Lung (tissue), 12 donors: ENCODE measurements around the gene CHN1. TPM values are rescaled to one million over a fixed set of nuclear protein-coding genes. Genes with fewer than 3 reads are reported as not detected.
A peak's percentile ranks its signal among the peaks of the same experiment; 100 is the strongest.

Experiments
- ATAC-seq: fragments of 200-7000 bp; cut with Tn5 transposase; one replicate; pipeline ENCODE4 v1.9.1; 2020; ENCODE audit warnings: moderate number of reproducible peaks; ENCODE audit not compliant: insufficient read depth, low FRiP score
- DNase-seq, 3 donors: peaks; one replicate each; pipeline ENCODE4 v3.0.0-alpha.2; 2013 to 2017
- H3K27ac ChIP-seq, 2 donors: one replicate each; pipeline ENCODE4 v1.5.1; 2013; ENCODE audit warnings: mild to moderate bottlenecking in 2 of 2, moderate library complexity in 2 of 2, control low read depth in 1 of 2, inconsistent platforms in 1 of 2, low read depth in 1 of 2, low read length in 1 of 2
- H3K27me3 ChIP-seq, 3 donors: one replicate each; pipeline ENCODE4 v1.5.1; 2013; ENCODE audit warnings: low read length in 2 of 3; ENCODE audit not compliant: control insufficient read depth in 3 of 3, insufficient read depth in 3 of 3
- H3K36me3 ChIP-seq, 4 donors: one replicate each; pipeline ENCODE4 v1.5.1; 2013; ENCODE audit warnings: low read length in 4 of 4, mild to moderate bottlenecking in 1 of 4, moderate library complexity in 1 of 4; ENCODE audit not compliant: control insufficient read depth in 4 of 4, insufficient read depth in 4 of 4
- H3K4me1 ChIP-seq, 5 donors: one replicate each; pipeline ENCODE4 v1.5.1; 2013; ENCODE audit warnings: low read length in 5 of 5, mild to moderate bottlenecking in 2 of 5, moderate library complexity in 1 of 5; ENCODE audit not compliant: control insufficient read depth in 5 of 5, insufficient read depth in 5 of 5
- H3K4me3 ChIP-seq: one replicate; pipeline ENCODE4 v1.5.1; 2013; ENCODE audit warnings: mild to moderate bottlenecking, control low read depth, moderate library complexity
- H3K9ac ChIP-seq, 2 donors: one replicate each; pipeline ENCODE4 v1.5.1; 2013; ENCODE audit warnings: low read length in 2 of 2, control low read depth in 1 of 2; ENCODE audit not compliant: insufficient read depth in 1 of 2
- H3K9me3 ChIP-seq, 4 donors: one replicate each; pipeline ENCODE4 v1.5.1; 2013; ENCODE audit warnings: low read length in 3 of 4, mild to moderate bottlenecking in 1 of 4, moderate library complexity in 1 of 4; ENCODE audit not compliant: control insufficient read depth in 4 of 4, insufficient read depth in 3 of 4
- CTCF ChIP-seq: IDR thresholded peaks from 2 replicates; pipeline ENCODE4 v1.5.1; 2012; ENCODE audit warnings: mild to moderate bottlenecking; ENCODE audit errors: control extremely low read depth, extremely low read depth
- WGBS, 2 donors: extraction: QIAGEN DNeasy Blood & Tissue Kit; methylation state at CpG; one replicate each; pipeline ENCODE4 v1.1.7; 2013; 5-methylcytosine and 5-hydroxymethylcytosine counted together
- polyA plus RNA-seq, 2 donors: library from polyadenylated mRNA; stranded (reverse); fragments of 200-250 nt; gene quantifications; one replicate each; pipeline ENCODE4 v1.2.1, GENCODE V29; 2013
- total RNA-seq, 2 donors: library from RNA; depleted of rRNA in 1 of 2; stranded (reverse); fragments of >200 nt in 1 of 2; gene quantifications; one replicate each; pipeline ENCODE4 v1.2.1, GENCODE V29; 2014 to 2021
- donor health status: control.
- donor health status: control.
- donor health status: Bipolar disorder and iron deficiency.
- donor health status: healthy.
- donor health status: DM: yes; HTN: yes; CAD: no.

CHN1 gene
- total and polyA plus RNA-seq, 4 donors, result 6.8 to 80.9 (median 14.5) TPM

GRCh38 chr2:175002547-175003274 lies 2.5 kb downstream of the CHN1 start:
- Histone ChIP-seq H3K36me3 (no peaks in the 10 kb centered on the region), H3K9ac (no peak overlapping the region), H3K4me1 (peaks cover 0 to 26% (median 5%) of the 10 kb centered on the region in 5 donors), H3K9me3 (no peaks in the 10 kb centered on the region), H3K27ac (no peak overlapping the region), H3K27me3 (peaks cover 0 to 9% (median 3%) of the 10 kb centered on the region in 3 donors), H3K4me3 (no peak overlapping the region)
- ATAC-seq, result no peak
- WGBS, 2 donors, result 63 to 69% methylated on average over 3 of the region's 3 CpGs
- no peak for TF ChIP-seq CTCF
- peak in 1 of 3 donors; percentile 29 for DNase-seq

GRCh38 chr2:175001566-175001965 lies 3.6 kb downstream of the CHN1 start:
- no peak for TF ChIP-seq CTCF
- no peak for ATAC-seq
- WGBS, 2 donors, result 91 to 93% methylated on average over 4 of the region's 4 CpGs
- Histone ChIP-seq H3K4me3 (no peak overlapping the region), H3K9me3 (no peaks in the 10 kb centered on the region), H3K4me1 (peaks cover 0 to 23% (median 5%) of the 10 kb centered on the region in 5 donors), H3K36me3 (no peaks in the 10 kb centered on the region), H3K27me3 (peaks cover 0 to 2% (median 0%) of the 10 kb centered on the region in 3 donors), H3K27ac (no peak overlapping the region), H3K9ac (no peak overlapping the region)
- DNase-seq, result no peak

- H3K4me3 ChIP-seq, result no peak overlapping the region
- H3K4me1 ChIP-seq, result peaks cover 0 to 6% (median 0%) of the 10 kb centered on the region in 5 donors
- TF ChIP-seq CTCF, result no peak
- DNase-seq, result no peak
- no peaks in the 10 kb centered on the region for H3K27me3 ChIP-seq
- ATAC-seq, result peak; percentile 19
- no peak overlapping the region for H3K9ac ChIP-seq
- H3K27ac ChIP-seq, result no peak overlapping the region
- no peaks in the 10 kb centered on the region for H3K36me3 ChIP-seq
- no peaks in the 10 kb centered on the region for H3K9me3 ChIP-seq
- whole genome bisulfite sequencing, 2 donors, result 55 to 60% methylated on average over 3 of the region's 3 CpGs
These were observed 8.1 kb downstream of the CHN1 start for GRCh38 chr2:174997110-174997509.
